Smooth muscle cell (in vitro differentiated cells): Measurements from ENCODE around the gene HEXA. TPM values are rescaled to one million over a fixed set of nuclear protein-coding genes. Genes with fewer than 3 reads are reported as not detected.

ENCODE experiments used
- DNase-seq: peaks from one replicate; lab custom pipeline; 2025; ENCODE audit not compliant: unreplicated experiment; lab: John Stamatoyannopoulos, UW
- H2AFZ ChIP-seq: fragments of 200-600 bp; sonication (generic); 2 replicates; pipeline ENCODE4 v1.6.0; 2016; ENCODE audit warnings: antibody characterized with exemption, low read depth, mild to moderate bottlenecking
- H3F3A ChIP-seq: fragments of 200-600 bp; sonication (generic); 2 replicates; pipeline ENCODE4 v1.6.0; 2017; ENCODE audit warnings: antibody characterized with exemption, low read depth
- H3K27ac ChIP-seq: fragments of 200-600 bp; sonication (generic); 2 replicates; pipeline ENCODE4 v1.5.1; 2016; ENCODE audit warnings: low read depth, mild to moderate bottlenecking
- H3K27me3 ChIP-seq: fragments of 200-600 bp; sonication (generic); 2 replicates; pipeline ENCODE4 v1.6.1; 2016; ENCODE audit warnings: low read depth, mild to moderate bottlenecking
- H3K36me3 ChIP-seq: fragments of 200-600 bp; sonication (generic); 2 replicates; pipeline ENCODE4 v1.5.1; 2016; ENCODE audit warnings: low read depth
- H3K4me1 ChIP-seq: fragments of 200-600 bp; sonication (generic); 2 replicates; pipeline ENCODE4 v1.5.1; 2016; ENCODE audit warnings: low read depth
- H3K4me2 ChIP-seq: fragments of 200-600 bp; sonication (generic); 2 replicates; pipeline ENCODE4 v1.6.0; 2016; ENCODE audit warnings: mild to moderate bottlenecking
- H3K4me3 ChIP-seq: fragments of 200-600 bp; sonication (generic); 2 replicates; pipeline ENCODE4 v1.5.1; 2016; ENCODE audit warnings: mild to moderate bottlenecking
- H3K79me2 ChIP-seq: fragments of 200-600 bp; sonication (generic); 2 replicates; pipeline ENCODE4 v1.6.0; 2016; ENCODE audit warnings: low read depth, mild to moderate bottlenecking
- H3K9ac ChIP-seq: fragments of 200-600 bp; sonication (generic); 2 replicates; pipeline ENCODE4 v1.6.0; 2016; ENCODE audit warnings: low read depth
- H3K9me3 ChIP-seq: fragments of 200-600 bp; sonication (generic); replicated peaks from 2 replicates; pipeline ENCODE4 v1.5.1; 2016; ENCODE audit warnings: low read depth
- H4K20me1 ChIP-seq: fragments of 200-600 bp; sonication (generic); 2 replicates; pipeline ENCODE4 v1.6.0; 2016; ENCODE audit warnings: low read depth
- CTCF ChIP-seq: fragments of 200-600 bp; sonication (generic); IDR thresholded peaks from 2 replicates; pipeline ENCODE4 v1.5.1; 2017; ENCODE audit warnings: borderline replicate concordance, mild to moderate bottlenecking, antibody characterized with exemption; ENCODE audit not compliant: insufficient read depth, poor library complexity, severe bottlenecking
- WGBS: methylation state at CpG from one replicate; pipeline ENCODE4 v1.1.7; 2016; ENCODE audit warnings: low lambda C conversion rate; 5-methylcytosine and 5-hydroxymethylcytosine counted together
- polyA plus RNA-seq: library from polyadenylated mRNA; unstranded; fragments of >200 nt; fragmentation: Nextera tagmentation; extraction: Ambion mirVana; gene quantifications from 2 replicates; pipeline ENCODE4 v1.2.1, GENCODE V29; 2016
- total RNA-seq: library from RNA; depleted of rRNA; stranded (reverse); fragments of >200 nt; gene quantifications from 2 replicates; pipeline ENCODE4 v1.2.3, GENCODE V29; 2014

The HEXA gene
- total and polyA plus RNA-seq, 2 experiments from 2014 or later: 77.4 to 155 TPM

- Histone ChIP-seq H3K4me2 (no peak overlapping the region), H3K4me3 (no peak overlapping the region), H3K9ac (no peak overlapping the region), H2AFZ (no peak overlapping the region), H3K9me3 (no peaks in the 10 kb centered on the region), H3K27ac (no peak overlapping the region), H3K79me2 (no peaks in the 10 kb centered on the region), H3K4me1 (no peaks in the 10 kb centered on the region), H3F3A (no peaks in the 10 kb centered on the region), H4K20me1 (no peaks in the 10 kb centered on the region), H3K27me3 (no peaks in the 10 kb centered on the region), H3K36me3 (peaks cover 6% of the 10 kb centered on the region)
- WGBS: 68% methylated on average over 6 of the region's 6 CpGs
- DNase-seq: no peak
- TF ChIP-seq CTCF: peak; percentile 25
Observed at GRCh38 chr15:72341361-72341760, 34.5 kb downstream of the HEXA start.

- Histone ChIP-seq H3K27me3 (no peaks in the 10 kb centered on the region), H3K4me2 (no peak overlapping the region), H3K36me3 (peaks cover under 1% of the 10 kb centered on the region), H3K4me3 (no peak overlapping the region), H3K4me1 (no peaks in the 10 kb centered on the region), H3K9me3 (no peaks in the 10 kb centered on the region), H3K9ac (no peak overlapping the region), H3K79me2 (no peaks in the 10 kb centered on the region), H3K27ac (peak overlapping the region; percentile 28), H3F3A (no peaks in the 10 kb centered on the region), H4K20me1 (no peaks in the 10 kb centered on the region), H2AFZ (no peak overlapping the region)
- no peak for DNase-seq
- WGBS: 100% methylated on average over 1 of the region's 1 CpG
- no peak for TF ChIP-seq CTCF
Observed at GRCh38 chr15:72340366-72340765, 35.4 kb downstream of the HEXA start.

GRCh38 chr15:72339777-72340177 lies 36.0 kb downstream of the HEXA start:
- no peaks in the 10 kb centered on the region for H3K27me3 ChIP-seq
- no peak overlapping the region for H2AFZ ChIP-seq
- no peaks in the 10 kb centered on the region for H3K79me2 ChIP-seq
- TF ChIP-seq CTCF: no peak
- no peak overlapping the region for H3K4me3 ChIP-seq
- H3K4me1 ChIP-seq: no peaks in the 10 kb centered on the region
- H3K9me3 ChIP-seq: no peaks in the 10 kb centered on the region
- DNase-seq: no peak
- no peak overlapping the region for H3K9ac ChIP-seq
- peak overlapping the region; percentile 28 for H3K27ac ChIP-seq
- H3F3A ChIP-seq: no peaks in the 10 kb centered on the region
- no peaks in the 10 kb centered on the region for H3K36me3 ChIP-seq
- 45% methylated on average over 3 of the region's 3 CpGs for WGBS
- no peak overlapping the region for H3K4me2 ChIP-seq
- H4K20me1 ChIP-seq: no peaks in the 10 kb centered on the region

GRCh38 chr15:72338617-72339321 lies 37.0 kb downstream of the HEXA start:
- H4K20me1 ChIP-seq: no peaks in the 10 kb centered on the region
- no peak overlapping the region for H2AFZ ChIP-seq
- no peak for DNase-seq
- no peak for TF ChIP-seq CTCF
- no peaks in the 10 kb centered on the region for H3K79me2 ChIP-seq
- H3F3A ChIP-seq: no peaks in the 10 kb centered on the region
- no peaks in the 10 kb centered on the region for H3K27me3 ChIP-seq
- no peak overlapping the region for H3K4me2 ChIP-seq
- no peak overlapping the region for H3K9ac ChIP-seq
- H3K4me1 ChIP-seq: no peaks in the 10 kb centered on the region
- 94% methylated on average over 9 of the region's 9 CpGs for WGBS
- no peak overlapping the region for H3K27ac ChIP-seq
- no peaks in the 10 kb centered on the region for H3K9me3 ChIP-seq
- H3K36me3 ChIP-seq: no peaks in the 10 kb centered on the region
- no peak overlapping the region for H3K4me3 ChIP-seq
